ENCODE measurements around the gene COL2A1.
A peak's percentile ranks its signal among the peaks of the same experiment; 100 is the strongest.

The COL2A1 gene

GRCh38 chr12:48012070-48012469 lies 7.8 kb upstream of the COL2A1 start:
- H3K4me3 ChIP-seq (ENCODE audit: low read length) = no peak overlapping the region
- TF ChIP-seq ZNF274 (IDR thresholded peaks at IDR 0.05; ENCODE audit: low read depth, low read length) = no peak

DNA sequence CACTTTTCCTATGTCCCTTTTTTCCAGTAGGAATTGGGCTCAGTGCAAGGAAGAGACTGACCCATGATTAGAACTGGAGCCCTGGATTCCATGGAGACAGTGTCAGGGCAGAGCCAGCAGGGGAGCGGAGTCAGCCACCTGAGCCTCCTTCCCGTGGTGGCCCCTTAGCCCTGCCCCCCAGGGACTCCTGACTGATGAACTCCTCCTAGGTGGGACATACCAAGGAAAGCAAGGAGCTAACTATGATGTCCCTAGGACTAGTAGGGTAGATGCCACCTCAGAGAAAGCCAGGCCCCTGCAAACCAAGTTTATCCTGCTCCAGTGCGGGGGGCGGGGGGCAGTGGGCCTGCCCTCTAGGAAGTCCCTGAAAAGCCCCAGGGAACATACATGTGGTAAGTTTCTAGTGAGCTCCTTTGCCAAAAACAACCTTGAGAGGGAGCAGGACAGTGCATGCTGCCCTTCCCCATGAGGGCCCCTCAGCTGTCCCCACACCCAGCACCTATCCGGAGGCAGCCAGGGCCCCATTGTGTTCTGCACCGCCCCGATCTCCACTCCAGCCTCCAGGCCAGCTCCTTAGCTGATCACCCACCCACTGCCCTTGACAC lies 6.2 kb upstream of the COL2A1 start:
- no peak for TF ChIP-seq ZNF274 (IDR thresholded peaks at IDR 0.05; ENCODE audit: low read depth, low read length)
- no peak overlapping the region for H3K4me3 ChIP-seq (ENCODE audit: low read length)

- H3K4me3 ChIP-seq (ENCODE audit: low read length) = no peak overlapping the region
- no peak for TF ChIP-seq ZNF274 (IDR thresholded peaks at IDR 0.05; ENCODE audit: low read depth, low read length)
Observed at GRCh38 chr12:48009471-48009870, 5.2 kb upstream of the COL2A1 start.

- no peak for TF ChIP-seq ZNF274 (IDR thresholded peaks at IDR 0.05; ENCODE audit: low read depth, low read length)
- H3K4me3 ChIP-seq (ENCODE audit: low read length) = no peak overlapping the region
Observed at GRCh38 chr12:48008950-48009349, 4.7 kb upstream of the COL2A1 start.

- no peak for TF ChIP-seq ZNF274 (IDR thresholded peaks at IDR 0.05; ENCODE audit: low read depth, low read length)
Observed at GRCh38 chr12:48008349-48008748, 4.1 kb upstream of the COL2A1 start.

DNA sequence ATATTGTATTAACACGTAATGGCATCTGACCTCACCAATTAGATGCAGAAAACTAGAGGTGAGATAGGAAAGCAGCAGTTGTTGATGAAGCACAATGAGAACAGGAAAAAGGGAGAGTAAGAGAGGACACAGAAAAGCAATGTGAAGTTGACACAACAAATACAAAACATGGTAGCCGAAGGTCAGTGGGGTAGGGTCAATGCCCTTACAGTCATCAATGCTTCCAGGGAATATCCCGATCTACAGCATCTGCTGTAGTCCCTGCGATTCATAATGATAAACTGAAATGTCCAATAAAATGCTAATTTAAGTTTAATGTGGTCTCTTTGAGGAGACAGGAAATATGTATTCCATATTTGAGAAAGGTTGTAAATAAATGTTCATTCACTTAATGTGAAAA lies 2.9 kb upstream of the COL2A1 start:
- no peak for TF ChIP-seq ZNF274 (IDR thresholded peaks at IDR 0.05; ENCODE audit: low read depth, low read length)
- no peak overlapping the region for H3K4me3 ChIP-seq (ENCODE audit: low read length)

More at GRCh38 chr12:48008349-48008748, 4.1 kb upstream of the COL2A1 start:
- no peak overlapping the region for H3K4me3 ChIP-seq (ENCODE audit: low read length)

DNA sequence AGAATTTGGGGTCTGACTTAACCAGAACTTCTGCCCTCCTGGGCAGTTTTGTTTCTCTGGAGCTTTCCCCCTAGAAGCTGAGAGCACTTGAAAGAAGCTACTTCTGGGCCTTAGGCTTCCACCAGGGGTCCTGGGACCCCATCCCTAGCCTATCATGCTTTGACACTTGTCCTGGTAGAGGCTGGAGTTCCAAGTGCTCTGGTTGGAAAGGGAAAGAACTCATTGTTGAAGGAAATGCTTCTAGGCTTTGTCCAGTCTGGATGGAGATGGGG lies 1.4 kb upstream of the COL2A1 start:
- TF ChIP-seq ZNF274 (IDR thresholded peaks at IDR 0.05; ENCODE audit: low read depth, low read length) = no peak
- no peak overlapping the region for H3K4me3 ChIP-seq (ENCODE audit: low read length)

DNA sequence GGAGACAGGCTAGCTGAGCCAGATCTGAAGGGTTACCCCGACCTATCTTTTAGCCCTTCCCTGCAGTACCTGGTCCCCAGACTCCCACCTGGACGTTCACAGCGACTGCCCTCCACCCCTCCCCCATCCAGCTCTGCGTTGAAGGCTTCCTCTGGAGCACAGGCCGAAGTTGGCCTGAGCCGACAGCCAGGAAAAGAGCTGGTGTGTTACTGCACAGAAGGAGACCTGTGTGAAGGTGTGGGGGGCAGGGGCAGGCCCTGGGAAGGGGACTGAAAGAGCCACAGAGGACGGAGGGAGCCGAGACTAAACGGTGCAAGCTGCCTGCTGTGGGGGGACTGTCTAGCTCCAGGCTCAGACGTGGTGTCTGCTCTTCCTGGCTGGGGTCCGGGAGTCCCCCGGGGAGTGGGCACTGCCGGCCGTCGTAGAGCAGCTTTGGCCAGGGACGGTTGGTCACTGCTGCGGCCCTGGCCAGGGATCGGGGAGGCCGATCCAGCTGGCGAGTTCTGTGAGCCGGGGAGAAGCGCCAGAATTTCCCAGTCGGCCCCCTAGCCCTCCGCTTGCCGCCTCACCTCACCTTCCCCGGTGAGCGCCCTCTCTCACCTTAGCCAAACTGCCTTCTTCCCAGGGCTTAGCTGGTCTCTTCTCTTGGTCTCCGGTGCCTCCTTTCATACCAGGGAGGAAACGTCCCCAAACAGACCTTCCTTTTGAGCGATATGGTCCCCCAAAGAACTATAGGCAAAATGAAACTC lies 899 bp upstream of the COL2A1 start:
- H3K4me3 ChIP-seq (ENCODE audit: low read length) = no peak overlapping the region
- TF ChIP-seq ZNF274 (IDR thresholded peaks at IDR 0.05; ENCODE audit: low read depth, low read length) = no peak

- no peak for TF ChIP-seq ZNF274 (IDR thresholded peaks at IDR 0.05; ENCODE audit: low read depth, low read length)
- H3K4me3 ChIP-seq (ENCODE audit: low read length) = no peak overlapping the region
Observed at GRCh38 chr12:48003226-48004052, 837 bp downstream of the COL2A1 start.

DNA sequence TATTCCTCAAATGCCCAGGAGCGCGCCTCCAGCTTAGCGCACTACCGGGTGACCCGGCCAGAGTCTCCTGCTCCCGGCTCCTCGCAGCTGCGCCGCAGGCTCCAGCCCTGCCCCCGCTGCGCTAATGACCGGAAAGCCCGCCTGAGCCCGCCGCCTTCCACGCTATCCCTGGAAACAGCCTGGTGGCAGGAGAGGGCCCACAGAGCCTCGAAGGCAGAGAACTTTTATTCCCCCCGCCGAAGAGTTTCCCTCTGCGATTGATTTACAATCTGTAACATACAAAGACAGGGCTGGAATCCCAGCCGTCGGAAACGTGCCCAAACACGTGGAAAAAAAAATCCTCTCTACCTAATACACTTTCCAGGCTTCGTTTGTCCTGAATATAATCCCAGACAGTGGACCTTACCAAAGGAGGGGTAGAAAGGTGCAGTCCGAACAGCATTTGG lies 1.5 kb downstream of the COL2A1 start:
- no peak for TF ChIP-seq ZNF274 (IDR thresholded peaks at IDR 0.05; ENCODE audit: low read depth, low read length)
- H3K4me3 ChIP-seq (ENCODE audit: low read length) = no peak overlapping the region

GRCh38 chr12:48002414-48002730 lies 1.9 kb downstream of the COL2A1 start:
- TF ChIP-seq ZNF274 (IDR thresholded peaks at IDR 0.05; ENCODE audit: low read depth, low read length) = no peak
- no peak overlapping the region for H3K4me3 ChIP-seq (ENCODE audit: low read length)

GRCh38 chr12:48001505-48002413 lies 2.5 kb downstream of the COL2A1 start:
- peak overlapping the region; percentile 3; the same call in 1 of the 2 replicates for H3K4me3 ChIP-seq (ENCODE audit: low read length)
- no peak for TF ChIP-seq ZNF274 (IDR thresholded peaks at IDR 0.05; ENCODE audit: low read depth, low read length)

DNA sequence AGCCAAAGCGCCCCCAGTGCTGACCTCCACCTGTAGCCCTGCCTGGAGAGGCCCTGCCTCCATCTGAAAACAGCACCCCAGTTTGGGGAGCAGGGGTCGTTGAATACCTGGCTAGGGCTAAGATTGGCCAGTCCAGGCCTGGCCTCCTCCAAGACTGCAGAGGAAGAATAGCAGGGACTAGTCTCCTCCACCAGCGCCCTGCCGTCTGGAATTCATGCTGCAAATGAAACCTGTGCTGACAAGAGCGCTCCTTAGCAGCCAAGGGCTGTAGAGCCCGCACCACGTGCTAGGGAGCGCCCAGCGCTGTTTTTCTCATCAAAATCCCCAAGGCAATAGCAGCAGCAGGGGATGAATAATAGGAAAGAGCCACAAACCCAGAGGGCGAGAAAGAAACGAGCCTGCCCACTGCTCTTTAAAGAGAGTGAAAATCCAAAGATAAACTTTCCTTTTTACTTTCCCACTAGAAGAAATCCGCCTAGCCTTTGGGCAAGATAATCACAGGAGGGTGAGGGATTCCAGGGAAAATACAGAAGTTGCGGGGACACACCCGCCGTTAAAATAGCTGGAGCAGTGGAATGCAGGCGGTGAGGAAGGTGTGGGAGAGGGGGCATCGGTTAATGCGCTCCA lies 3.3 kb downstream of the COL2A1 start:
- no peak overlapping the region; the same call in 1 of the 2 replicates for H3K4me3 ChIP-seq (ENCODE audit: low read length)
- TF ChIP-seq ZNF274 (IDR thresholded peaks at IDR 0.05; ENCODE audit: low read depth, low read length) = no peak

GRCh38 chr12:47999816-48000215 lies 4.5 kb downstream of the COL2A1 start:
- no peak overlapping the region for H3K4me3 ChIP-seq (ENCODE audit: low read length)
- no peak for TF ChIP-seq ZNF274 (IDR thresholded peaks at IDR 0.05; ENCODE audit: low read depth, low read length)

Measured in GM08714 (cell line).